HepG2 (cell line): ENCODE measurements around the gene ARHGEF16. TPM values are rescaled to one million over a fixed set of nuclear protein-coding genes. Genes with fewer than 3 reads are reported as not detected.

Experiments used
- HOXA3 ChIP-seq: sonication (generic); formaldehyde crosslinking; IDR thresholded peaks from 2 replicates; pipeline ENCODE4 v1.5.0; 2020; ENCODE audit warnings: missing genetic modification reagents
- JUNB ChIP-seq: sonication (generic); formaldehyde crosslinking; IDR thresholded peaks from 2 replicates; pipeline ENCODE4 v1.8.0; 2022; ENCODE audit warnings: missing genetic modification reagents, mild to moderate bottlenecking, borderline replicate concordance
- MED8 ChIP-seq: sonication (generic); formaldehyde crosslinking; IDR thresholded peaks from 2 replicates; pipeline ENCODE4 v1.8.1; 2023; ENCODE audit warnings: mild to moderate bottlenecking, missing genetic modification reagents; ENCODE audit not compliant: insufficient replicate concordance
- MXD4 ChIP-seq: IDR thresholded peaks from 2 replicates; pipeline ENCODE4 v1.6.1; 2016; ENCODE audit warnings: mild to moderate bottlenecking, missing biosample characterization, missing genetic modification reagents
- SALL1 ChIP-seq: sonication (generic); formaldehyde crosslinking; IDR thresholded peaks from 2 replicates; pipeline ENCODE4 v1.8.0; 2022; ENCODE audit warnings: mild to moderate bottlenecking, missing genetic modification reagents
- ZBTB42 ChIP-seq: sonication (generic); formaldehyde crosslinking; IDR thresholded peaks from 2 replicates; pipeline ENCODE4 v1.5.0; 2020; ENCODE audit warnings: mild to moderate bottlenecking, missing genetic modification reagents
- ZFP41 ChIP-seq: sonication (generic); formaldehyde crosslinking; IDR thresholded peaks from 2 replicates; pipeline ENCODE4 v1.4.0; 2020; ENCODE audit warnings: mild to moderate bottlenecking, missing genetic modification reagents, borderline replicate concordance
- ZKSCAN8 ChIP-seq: IDR thresholded peaks from 2 replicates; pipeline ENCODE4 v1.6.1; 2016; ENCODE audit warnings: borderline replicate concordance, missing genetic modification reagents, missing compliant biosample characterization
- ZNF3 ChIP-seq: IDR thresholded peaks from 2 replicates; pipeline ENCODE4 v1.7.0; 2017; ENCODE audit warnings: inconsistent platforms
- ZSCAN29 ChIP-seq: sonication (generic); formaldehyde crosslinking; conservative IDR thresholded peaks from 2 replicates; pipeline ENCODE4 v1.4.0; 2020; ENCODE audit warnings: mild to moderate bottlenecking, missing genetic modification reagents
- polyA plus RNA-seq, 8 experiments: library from polyadenylated mRNA; depleted of rRNA in 3 of 8; stranded (reverse) in 7 of 8; unstranded in 1 of 8; fragments of >200 nt; fragmentation: Illumina TruSeq in 4 of 8; extraction: Trizol in 4 of 8; gene quantifications; 2 replicates each; pipeline versions ENCODE4 v1.2.1 to v1.2.3, GENCODE V29; 2011 to 2016; ENCODE audit warnings: low read depth in 4 of 8, missing spikeins in 1 of 8, mixed read lengths in 1 of 8; ENCODE audit not compliant: insufficient read depth in 1 of 8
- total RNA-seq, 5 experiments: library from RNA; depleted of rRNA; stranded (reverse); fragments of >200 nt; fragmentation: Illumina TruSeq; extraction: Trizol; gene quantifications; 2 replicates each; pipeline ENCODE4 v1.2.3, GENCODE V29; 2016; ENCODE audit warnings: low read depth in 1 of 5
- TF ChIP-seq, protein P1 (sequence below): sonication (generic); formaldehyde crosslinking; IDR thresholded peaks from 2 replicates; pipeline ENCODE4 v1.4.0; 2020; ENCODE audit warnings: missing genetic modification reagents
- TF ChIP-seq, protein P2 (sequence below): sonication (generic); formaldehyde crosslinking; IDR thresholded peaks from 2 replicates; pipeline ENCODE4 v1.5.1; 2020; ENCODE audit warnings: mild to moderate bottlenecking, missing genetic modification reagents, borderline replicate concordance
- TF ChIP-seq, protein P3 (sequence below): sonication (generic); formaldehyde crosslinking; IDR thresholded peaks from 2 replicates; pipeline ENCODE4 v1.5.0; 2020; ENCODE audit warnings: mild to moderate bottlenecking, missing genetic modification reagents

ARHGEF16 gene
- total and polyA plus RNA-seq, 2 of the 13 experiments (the other 11 are each of a cell fraction or from before 2014, with no cell fraction given): 20.3 to 39.9 TPM

DNA sequence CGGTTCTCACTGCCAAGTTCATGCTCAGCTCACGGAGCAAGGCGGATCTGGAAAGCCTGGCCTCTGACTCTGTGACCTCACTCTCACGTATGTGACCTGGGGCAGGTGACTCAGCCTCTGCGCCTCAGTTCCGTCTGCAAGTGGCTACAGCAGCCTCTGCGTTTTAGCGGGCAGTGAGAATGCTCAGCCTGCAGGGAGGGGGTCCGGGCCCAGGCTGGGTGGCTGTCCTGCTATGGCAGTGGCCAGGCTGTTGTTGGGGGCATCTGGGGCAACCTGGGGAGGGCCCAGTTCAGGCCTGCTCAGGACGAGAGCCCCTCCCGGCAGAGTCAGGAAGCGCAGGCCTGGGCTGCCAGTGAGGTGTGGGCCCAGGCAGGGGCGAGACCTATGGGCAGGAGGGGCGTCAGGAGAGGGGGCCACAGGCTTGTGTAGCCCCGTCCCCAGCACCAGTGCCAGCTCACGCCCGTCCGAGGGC is 27.9 kb downstream of the ARHGEF16 start (continued):
- TF ChIP-seq ZSCAN29 (CRISPR knock-in tag): no peak
- TF ChIP-seq, protein P1, sequence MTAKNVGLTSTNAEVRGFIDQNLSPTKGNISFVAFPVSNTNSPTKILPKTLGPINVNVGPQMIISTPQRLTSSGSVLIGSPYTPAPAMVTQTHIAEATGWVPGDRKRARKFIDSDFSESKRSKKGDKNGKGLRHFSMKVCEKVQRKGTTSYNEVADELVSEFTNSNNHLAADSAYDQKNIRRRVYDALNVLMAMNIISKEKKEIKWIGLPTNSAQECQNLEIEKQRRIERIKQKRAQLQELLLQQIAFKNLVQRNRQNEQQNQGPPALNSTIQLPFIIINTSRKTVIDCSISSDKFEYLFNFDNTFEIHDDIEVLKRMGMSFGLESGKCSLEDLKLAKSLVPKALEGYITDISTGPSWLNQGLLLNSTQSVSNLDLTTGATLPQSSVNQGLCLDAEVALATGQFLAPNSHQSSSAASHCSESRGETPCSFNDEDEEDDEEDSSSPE: no peak
- TF ChIP-seq ZFP41: no peak
- TF ChIP-seq MXD4 (CRISPR knock-in tag): no peak
- TF ChIP-seq, protein P2, sequence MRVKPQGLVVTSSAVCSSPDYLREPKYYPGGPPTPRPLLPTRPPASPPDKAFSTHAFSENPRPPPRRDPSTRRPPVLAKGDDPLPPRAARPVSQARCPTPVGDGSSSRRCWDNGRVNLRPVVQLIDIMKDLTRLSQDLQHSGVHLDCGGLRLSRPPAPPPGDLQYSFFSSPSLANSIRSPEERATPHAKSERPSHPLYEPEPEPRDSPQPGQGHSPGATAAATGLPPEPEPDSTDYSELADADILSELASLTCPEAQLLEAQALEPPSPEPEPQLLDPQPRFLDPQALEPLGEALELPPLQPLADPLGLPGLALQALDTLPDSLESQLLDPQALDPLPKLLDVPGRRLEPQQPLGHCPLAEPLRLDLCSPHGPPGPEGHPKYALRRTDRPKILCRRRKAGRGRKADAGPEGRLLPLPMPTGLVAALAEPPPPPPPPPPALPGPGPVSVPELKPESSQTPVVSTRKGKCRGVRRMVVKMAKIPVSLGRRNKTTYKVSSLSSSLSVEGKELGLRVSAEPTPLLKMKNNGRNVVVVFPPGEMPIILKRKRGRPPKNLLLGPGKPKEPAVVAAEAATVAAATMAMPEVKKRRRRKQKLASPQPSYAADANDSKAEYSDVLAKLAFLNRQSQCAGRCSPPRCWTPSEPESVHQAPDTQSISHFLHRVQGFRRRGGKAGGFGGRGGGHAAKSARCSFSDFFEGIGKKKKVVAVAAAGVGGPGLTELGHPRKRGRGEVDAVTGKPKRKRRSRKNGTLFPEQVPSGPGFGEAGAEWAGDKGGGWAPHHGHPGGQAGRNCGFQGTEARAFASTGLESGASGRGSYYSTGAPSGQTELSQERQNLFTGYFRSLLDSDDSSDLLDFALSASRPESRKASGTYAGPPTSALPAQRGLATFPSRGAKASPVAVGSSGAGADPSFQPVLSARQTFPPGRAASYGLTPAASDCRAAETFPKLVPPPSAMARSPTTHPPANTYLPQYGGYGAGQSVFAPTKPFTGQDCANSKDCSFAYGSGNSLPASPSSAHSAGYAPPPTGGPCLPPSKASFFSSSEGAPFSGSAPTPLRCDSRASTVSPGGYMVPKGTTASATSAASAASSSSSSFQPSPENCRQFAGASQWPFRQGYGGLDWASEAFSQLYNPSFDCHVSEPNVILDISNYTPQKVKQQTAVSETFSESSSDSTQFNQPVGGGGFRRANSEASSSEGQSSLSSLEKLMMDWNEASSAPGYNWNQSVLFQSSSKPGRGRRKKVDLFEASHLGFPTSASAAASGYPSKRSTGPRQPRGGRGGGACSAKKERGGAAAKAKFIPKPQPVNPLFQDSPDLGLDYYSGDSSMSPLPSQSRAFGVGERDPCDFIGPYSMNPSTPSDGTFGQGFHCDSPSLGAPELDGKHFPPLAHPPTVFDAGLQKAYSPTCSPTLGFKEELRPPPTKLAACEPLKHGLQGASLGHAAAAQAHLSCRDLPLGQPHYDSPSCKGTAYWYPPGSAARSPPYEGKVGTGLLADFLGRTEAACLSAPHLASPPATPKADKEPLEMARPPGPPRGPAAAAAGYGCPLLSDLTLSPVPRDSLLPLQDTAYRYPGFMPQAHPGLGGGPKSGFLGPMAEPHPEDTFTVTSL: no peak
- TF ChIP-seq MED8: no peak
- no peak for TF ChIP-seq ZNF3 (CRISPR knock-in tag)
- no peak for TF ChIP-seq SALL1 (CRISPR knock-in tag)
- no peak for TF ChIP-seq ZBTB42 (CRISPR knock-in tag)
- no peak for TF ChIP-seq ZKSCAN8 (CRISPR knock-in tag)
- TF ChIP-seq JUNB: no peak
- TF ChIP-seq HOXA3 (CRISPR knock-in tag): no peak
- TF ChIP-seq, protein P3, sequence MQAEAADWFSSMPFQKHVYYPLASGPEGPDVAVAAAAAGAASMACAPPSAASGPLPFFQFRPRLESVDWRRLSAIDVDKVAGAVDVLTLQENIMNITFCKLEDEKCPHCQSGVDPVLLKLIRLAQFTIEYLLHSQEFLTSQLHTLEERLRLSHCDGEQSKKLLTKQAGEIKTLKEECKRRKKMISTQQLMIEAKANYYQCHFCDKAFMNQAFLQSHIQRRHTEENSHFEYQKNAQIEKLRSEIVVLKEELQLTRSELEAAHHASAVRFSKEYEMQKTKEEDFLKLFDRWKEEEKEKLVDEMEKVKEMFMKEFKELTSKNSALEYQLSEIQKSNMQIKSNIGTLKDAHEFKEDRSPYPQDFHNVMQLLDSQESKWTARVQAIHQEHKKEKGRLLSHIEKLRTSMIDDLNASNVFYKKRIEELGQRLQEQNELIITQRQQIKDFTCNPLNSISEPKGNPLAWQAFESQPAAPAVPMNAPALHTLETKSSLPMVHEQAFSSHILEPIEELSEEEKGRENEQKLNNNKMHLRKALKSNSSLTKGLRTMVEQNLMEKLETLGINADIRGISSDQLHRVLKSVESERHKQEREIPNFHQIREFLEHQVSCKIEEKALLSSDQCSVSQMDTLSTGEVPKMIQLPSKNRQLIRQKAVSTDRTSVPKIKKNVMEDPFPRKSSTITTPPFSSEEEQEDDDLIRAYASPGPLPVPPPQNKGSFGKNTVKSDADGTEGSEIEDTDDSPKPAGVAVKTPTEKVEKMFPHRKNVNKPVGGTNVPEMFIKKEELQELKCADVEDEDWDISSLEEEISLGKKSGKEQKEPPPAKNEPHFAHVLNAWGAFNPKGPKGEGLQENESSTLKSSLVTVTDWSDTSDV: no peak
- TF ChIP-seq, all 625 proteins: peak for 14
